Endothelial cell of umbilical vein (primary cell): ENCODE results near the gene ANKRD36C. TPM values are rescaled to one million over a fixed set of nuclear protein-coding genes. Genes with fewer than 3 reads are reported as not detected.
"Not testable (repeated sequence)": the region's sequence is repeated elsewhere in the genome, so short reads cannot be mapped to it uniquely, and the experiment has no call there.

ENCODE experiments used
- BruUV-seq: library from RNA; stranded (reverse); fragments of 400-500 nt; replicated peaks from 2 replicates; lab custom pipeline; 2021; lab: Mats Ljungman, UMichigan
- CTCF ChIA-PET: fragments of 300-600, 350-600 bp; sonication (Branson Sonifier 250); formaldehyde crosslinking; loops from one replicate; lab custom pipeline; 2021; ENCODE audit warnings: antibody characterized with exemption, inconsistent platforms; lab: Charles Lee
- POLR2A ChIA-PET: fragments of 300-600, 350-600 bp; sonication (Branson Sonifier 250); formaldehyde crosslinking; loops from one replicate; lab custom pipeline; 2021; ENCODE audit warnings: antibody characterized with exemption, inconsistent platforms; lab: Charles Lee
- DNase-seq: peaks from one replicate; pipeline ENCODE4 v3.0.0-alpha.2; 2011; ENCODE audit warnings: low read depth, low spot score
- FAIRE-seq: peaks from 2 replicates; lab custom pipeline; 2011; peaks lifted over from hg19 to GRCh38; lab: Jason Lieb, UNC
- H2AFZ ChIP-seq: 2 replicates; pipeline ENCODE4 v1.6.0; 2012; ENCODE audit warnings: low read depth, low read length, control low read depth, inconsistent platforms
- H3K27ac ChIP-seq: 2 replicates; pipeline ENCODE4 v1.5.1; 2011; ENCODE audit warnings: low read depth, mild to moderate bottlenecking, control low read depth, low read length, moderate library complexity; ENCODE audit not compliant: insufficient read depth
- H3K27me3 ChIP-seq, 2 experiments: 2 replicates each; pipeline versions ENCODE4 v1.6.0 to v1.6.1; 2011; ENCODE audit warnings: low read length in 2 of 2, mixed read lengths in 1 of 2; ENCODE audit not compliant: control insufficient read depth in 2 of 2, insufficient read depth in 2 of 2
- H3K36me3 ChIP-seq, 2 experiments: 2 replicates in 1 of 2; 3 replicates in 1 of 2; pipeline ENCODE4 v1.5.1; 2011; ENCODE audit warnings: low read length in 2 of 2, mild to moderate bottlenecking in 1 of 2, moderate library complexity in 1 of 2; ENCODE audit not compliant: control insufficient read depth in 2 of 2, insufficient read depth in 2 of 2; ENCODE audit errors: extremely low read depth in 1 of 2
- H3K4me1 ChIP-seq: 3 replicates; pipeline ENCODE4 v1.5.1; 2011; ENCODE audit warnings: mild to moderate bottlenecking, low read length; ENCODE audit not compliant: control insufficient read depth, insufficient read depth; ENCODE audit errors: extremely low read depth
- H3K4me2 ChIP-seq: 2 replicates; pipeline ENCODE4 v1.6.1; 2011; ENCODE audit warnings: low read length, control low read depth, mixed read lengths; ENCODE audit not compliant: insufficient read depth
- H3K4me3 ChIP-seq, 3 experiments: fragments of 200-600 bp in 1 of 3; sonication (generic), shearing (Covaris generic) in 1 of 3; replicated peaks in 1 of 3; 2 replicates each; pipeline ENCODE4 v1.5.1; 2011 to 2016; ENCODE audit warnings: control low read depth in 3 of 3, low read length in 3 of 3, mild to moderate bottlenecking in 2 of 3, inconsistent platforms in 1 of 3, low read depth in 1 of 3, moderate library complexity in 1 of 3; ENCODE audit not compliant: insufficient read depth in 1 of 3
- H3K79me2 ChIP-seq: 2 replicates; pipeline ENCODE4 v1.6.0; 2012; ENCODE audit warnings: low read length, inconsistent platforms; ENCODE audit not compliant: control insufficient read depth, insufficient read depth
- H3K9ac ChIP-seq: replicated peaks from 2 replicates; pipeline ENCODE3; 2011; ENCODE audit warnings: low read length, control low read depth; ENCODE audit not compliant: insufficient read depth; ENCODE audit errors: extremely low read depth
- H3K9me1 ChIP-seq: replicated peaks from 3 replicates; pipeline ENCODE4 v1.6.0; 2011; ENCODE audit warnings: mild to moderate bottlenecking, low read length; ENCODE audit not compliant: control insufficient read depth, insufficient read depth; ENCODE audit errors: extremely low read depth
- H3K9me3 ChIP-seq: replicated peaks from 2 replicates; pipeline ENCODE4 v1.5.1; 2012; ENCODE audit warnings: low read length, inconsistent platforms; ENCODE audit not compliant: control insufficient read depth, insufficient read depth
- H4K20me1 ChIP-seq: replicated peaks from 2 replicates; pipeline ENCODE3; 2011; ENCODE audit warnings: mild to moderate bottlenecking, low read length; ENCODE audit not compliant: control insufficient read depth, insufficient read depth; ENCODE audit errors: extremely low read depth
- dilution Hi-C: fragments of 300-500 bp; cut with MboI; formaldehyde crosslinking; loops from one replicate; pipeline ENCODE4 v1.15.0; 2019; ENCODE audit warnings: low sequenced_read_pairs; ENCODE audit not compliant: extremely low pct_ligation_motif_present
- intact Hi-C: fragments of 100-400 bp; cut with micrococcal nuclease; formaldehyde crosslinking; loops from one replicate; pipeline ENCODE4 v1.10.0; 2022
- polyA plus RNA-seq, 4 experiments: library from polyadenylated mRNA; depleted of rRNA in 3 of 4; stranded (reverse) in 3 of 4; unstranded in 1 of 4; fragments of >200 nt; gene quantifications; 2 replicates each; pipeline versions ENCODE4 v1.2.1 to v1.2.3, GENCODE V29; 2011 to 2012; ENCODE audit warnings: missing spikeins in 1 of 4
- total RNA-seq: library from RNA; stranded (reverse); gene quantifications from 2 replicates; pipeline ENCODE4 v1.2.3, GENCODE V29; 2021

ANKRD36C gene
- total and polyA plus RNA-seq, 2 donors (not counting 3 experiments of a cell fraction or from before 2014, with no cell fraction given) = 4.4 to 108 TPM

DNA sequence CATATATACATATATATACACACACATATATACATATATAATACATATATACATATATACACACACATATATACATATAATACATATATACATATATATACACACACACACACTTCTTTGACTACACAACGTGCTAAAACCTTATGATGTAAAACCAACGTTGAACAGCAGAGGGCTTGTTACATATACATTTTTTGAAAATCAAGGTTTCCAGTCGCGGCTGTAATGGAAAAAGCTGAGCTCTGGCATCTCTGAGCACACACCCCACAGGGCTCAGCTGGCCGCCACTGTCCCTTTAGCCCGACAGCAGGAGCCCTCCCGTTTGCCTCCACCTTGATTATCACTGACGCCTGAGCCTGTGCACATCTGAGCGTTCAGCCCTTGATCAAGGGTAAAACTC lies 42.4 kb upstream of the ANKRD36C start:
- DNase-seq, CTCF ChIA-PET, H3K4me1 ChIP-seq, H3K79me2 ChIP-seq, H3K27ac ChIP-seq, H4K20me1 ChIP-seq, H3K4me2 ChIP-seq, H3K27me3 ChIP-seq, H3K9me3 ChIP-seq, dilution Hi-C loops, H3K36me3 ChIP-seq, H3K9me1 ChIP-seq, H2AFZ ChIP-seq, H3K9ac ChIP-seq, POLR2A ChIA-PET, intact Hi-C loops, H3K4me3 ChIP-seq, BruUV-seq: not testable (repeated sequence)
- FAIRE-seq = peak; percentile 86

DNA sequence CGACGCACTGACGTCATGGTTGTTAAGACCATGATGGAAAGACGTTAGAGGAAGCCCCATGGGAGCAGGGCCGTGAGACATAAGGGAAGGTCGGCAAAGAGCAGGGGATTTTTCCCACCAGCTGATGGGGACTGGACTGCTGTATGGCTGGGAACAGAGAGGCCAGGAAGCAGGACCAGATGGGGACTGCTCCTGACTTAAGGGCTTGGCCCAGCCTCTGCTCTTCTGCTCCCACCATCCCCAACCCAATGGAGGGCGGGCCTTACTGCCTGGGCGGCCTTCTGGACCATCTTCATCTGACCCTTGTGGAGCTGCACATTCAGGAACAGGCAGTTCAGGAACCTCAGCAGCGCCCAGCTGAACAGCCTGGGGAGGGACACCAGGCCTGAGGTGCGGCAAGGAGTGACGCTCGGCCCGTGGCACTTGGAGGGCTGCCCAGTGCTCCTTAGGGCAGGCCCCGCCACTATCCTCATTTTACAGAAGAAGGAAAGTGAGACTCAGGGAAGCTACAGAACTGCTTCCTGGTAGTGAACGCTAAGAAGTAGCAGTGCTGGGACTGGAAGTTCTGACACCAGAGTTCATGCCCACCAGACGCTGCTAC lies 36.2 kb upstream of the ANKRD36C start:
- H4K20me1 ChIP-seq, dilution Hi-C loops, H3K9ac ChIP-seq, H2AFZ ChIP-seq, H3K9me3 ChIP-seq, DNase-seq, H3K4me3 ChIP-seq, POLR2A ChIA-PET, H3K4me1 ChIP-seq, H3K36me3 ChIP-seq, CTCF ChIA-PET, intact Hi-C loops, H3K4me2 ChIP-seq, FAIRE-seq, H3K79me2 ChIP-seq, H3K27me3 ChIP-seq, H3K27ac ChIP-seq, BruUV-seq, H3K9me1 ChIP-seq: not testable (repeated sequence)

DNA sequence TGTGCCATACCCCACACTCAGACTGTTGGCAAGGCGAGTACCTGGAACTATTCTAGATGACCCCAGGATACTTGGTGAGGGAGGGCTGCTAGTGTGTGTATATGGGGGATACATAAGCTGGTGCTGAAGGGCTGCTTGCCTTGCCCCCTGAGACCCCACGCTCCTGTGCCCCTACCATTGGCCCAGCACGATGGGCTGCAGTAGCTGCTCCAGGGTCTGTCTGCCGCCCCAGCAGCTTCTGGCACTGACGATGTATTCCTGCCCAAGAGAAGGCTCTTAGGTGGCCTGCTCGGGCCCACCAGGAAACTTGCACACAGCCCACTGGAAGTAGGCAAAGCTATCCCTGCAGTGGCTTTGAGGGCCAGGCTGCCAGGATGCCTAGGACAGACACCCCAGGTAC lies 34.1 kb upstream of the ANKRD36C start:
- CTCF ChIA-PET = interaction anchor here (1.1 kb wide), 1 partner anchor 91 kb away, joined by 3 read pairs; no protein-coding TSS in a partner anchor
- H3K4me3 ChIP-seq, BruUV-seq, POLR2A ChIA-PET, H4K20me1 ChIP-seq, dilution Hi-C loops, DNase-seq, H3K9me1 ChIP-seq, H3K79me2 ChIP-seq, H3K4me1 ChIP-seq, H3K9me3 ChIP-seq, H3K4me2 ChIP-seq, H3K27me3 ChIP-seq, H2AFZ ChIP-seq, H3K36me3 ChIP-seq, H3K9ac ChIP-seq, intact Hi-C loops, H3K27ac ChIP-seq, FAIRE-seq: not testable (repeated sequence)
